Right lobe of liver (tissue), 6 donors: ENCODE measurements around the gene GCC1. TPM values are rescaled to one million over a fixed set of nuclear protein-coding genes. Genes with fewer than 3 reads are reported as not detected.

ENCODE experiments used
- ATAC-seq, 4 donors: fragments of 200-7000 bp; cut with Tn5 transposase; one replicate each; pipeline ENCODE4 v1.9.1; 2020; ENCODE audit warnings: mild to moderate bottlenecking in 4 of 4, moderate library complexity in 4 of 4
- DNase-seq, 3 donors: peaks; one replicate each; pipeline ENCODE4 v3.0.0-alpha.2; 2020
- H3K27ac ChIP-seq, 3 donors: fragments of 200-600 bp; one replicate each; pipeline ENCODE4 v1.8.0; 2022
- H3K27me3 ChIP-seq, 2 donors: fragments of 200-600 bp; one replicate each; pipeline ENCODE4 v1.8.0; 2022
- H3K36me3 ChIP-seq, 4 donors: fragments of 200-600 bp; sonication (generic) in 1 of 4; one replicate each; pipeline versions ENCODE4 v1.5.1 to v1.8.0; 2017 to 2022; ENCODE audit warnings: control low read depth in 1 of 4
- H3K4me1 ChIP-seq, 4 donors: fragments of 200-600 bp; sonication (generic) in 1 of 4; one replicate each; pipeline versions ENCODE4 v1.5.1 to v1.8.0; 2017 to 2022; ENCODE audit warnings: control low read depth in 1 of 4
- H3K4me3 ChIP-seq, 3 donors: fragments of 200-600 bp; one replicate each; pipeline ENCODE4 v1.8.0; 2022
- H3K9me3 ChIP-seq, 4 donors: fragments of 200-600 bp; sonication (generic) in 1 of 4; one replicate each; pipeline versions ENCODE4 v1.5.1 to v1.8.0; 2017 to 2022; ENCODE audit warnings: control low read depth in 1 of 4
- POLR2A ChIP-seq: fragments of 450-650 bp; IDR thresholded peaks from one replicate; pipeline ENCODE4 v1.6.1; 2017; ENCODE audit warnings: antibody characterized with exemption, mild to moderate bottlenecking
- WGBS: methylation state at CpG from one replicate; pipeline ENCODE4 v1.1.6; 2018; ENCODE audit warnings: low coverage, low lambda C conversion rate; ENCODE audit not compliant: insufficient coverage; ENCODE audit errors: missing lambda C conversion rate; 5-methylcytosine and 5-hydroxymethylcytosine counted together
- intact Hi-C, 2 donors: fragments of 100-400 bp; cut with DNase I; formaldehyde crosslinking; loops; one replicate each; pipeline versions ENCODE4 v1.11.2 to v1.14.1; 2022
- total RNA-seq, 6 experiments: library from RNA; depleted of rRNA in 2 of 6; stranded (reverse); fragments of >200 nt in 2 of 6; fragmentation: NEBNext Ultra II Directional in 3 of 6; extraction: Animal tissue kit (Norgen Biotek cat#: 25700) in 3 of 6; gene quantifications; one replicate each; pipeline versions ENCODE4 v1.1.0 to v1.2.4, GENCODE V29; 2016 to 2023
- TF ChIP-seq, protein P1 (sequence below), 4 donors: fragments of 200-600 bp in 3 of 4; fragments of 450-650 bp in 1 of 4; IDR thresholded peaks; one replicate each; pipeline versions ENCODE4 v1.5.1 to v1.8.0; 2016 to 2022; ENCODE audit warnings: antibody characterized with exemption in 4 of 4, mild to moderate bottlenecking in 2 of 4
- donor health status: DM: no; HTN: yes; CAD: no.
- donor health status: DM: no; HTN: no; CAD: no.
- donor health status: DM: no; HTN: no; CAD: no.
- donor health status: DM: no; HTN: yes; CAD: no.
- donor health status: DM: no; HTN: yes; CAD: no.

Gene GCC1
- total RNA-seq, 6 experiments from 2014 or later: 9.4 to 11.7 (median 10.0) TPM

DNA sequence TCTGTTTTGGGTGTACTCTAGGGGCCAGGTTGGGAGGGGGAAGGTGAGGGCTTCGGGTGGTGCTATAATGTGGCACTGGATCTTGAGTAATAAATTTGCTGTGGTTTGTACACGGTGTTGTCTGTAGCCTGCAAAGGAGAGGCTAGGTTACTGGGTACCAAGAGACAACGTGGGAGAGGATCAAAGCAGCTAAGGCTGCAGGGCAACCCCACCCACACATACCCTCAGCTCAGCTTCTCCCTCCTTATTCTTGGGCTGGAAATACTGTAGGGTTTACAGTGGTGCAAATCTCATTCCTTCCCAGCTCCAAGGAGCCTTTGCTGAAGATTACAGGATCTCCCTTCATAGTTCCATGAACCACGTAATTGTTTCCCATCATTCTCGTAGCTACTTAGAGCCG lies 6.2 kb upstream of the GCC1 start:
- TF ChIP-seq, protein P1, sequence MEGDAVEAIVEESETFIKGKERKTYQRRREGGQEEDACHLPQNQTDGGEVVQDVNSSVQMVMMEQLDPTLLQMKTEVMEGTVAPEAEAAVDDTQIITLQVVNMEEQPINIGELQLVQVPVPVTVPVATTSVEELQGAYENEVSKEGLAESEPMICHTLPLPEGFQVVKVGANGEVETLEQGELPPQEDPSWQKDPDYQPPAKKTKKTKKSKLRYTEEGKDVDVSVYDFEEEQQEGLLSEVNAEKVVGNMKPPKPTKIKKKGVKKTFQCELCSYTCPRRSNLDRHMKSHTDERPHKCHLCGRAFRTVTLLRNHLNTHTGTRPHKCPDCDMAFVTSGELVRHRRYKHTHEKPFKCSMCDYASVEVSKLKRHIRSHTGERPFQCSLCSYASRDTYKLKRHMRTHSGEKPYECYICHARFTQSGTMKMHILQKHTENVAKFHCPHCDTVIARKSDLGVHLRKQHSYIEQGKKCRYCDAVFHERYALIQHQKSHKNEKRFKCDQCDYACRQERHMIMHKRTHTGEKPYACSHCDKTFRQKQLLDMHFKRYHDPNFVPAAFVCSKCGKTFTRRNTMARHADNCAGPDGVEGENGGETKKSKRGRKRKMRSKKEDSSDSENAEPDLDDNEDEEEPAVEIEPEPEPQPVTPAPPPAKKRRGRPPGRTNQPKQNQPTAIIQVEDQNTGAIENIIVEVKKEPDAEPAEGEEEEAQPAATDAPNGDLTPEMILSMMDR (IDR thresholded peaks at IDR 0.05): no peak
- no peak for TF ChIP-seq POLR2A
- ATAC-seq: no peak
- Histone ChIP-seq H3K27me3 (no peaks in the 10 kb centered on the region), H3K4me1 (peaks cover 0 to 21% (median 7%) of the 10 kb centered on the region in 4 donors), H3K36me3 (peaks cover 0 to 22% (median 5%) of the 10 kb centered on the region in 4 donors), H3K27ac (no peak overlapping the region), H3K4me3 (no peak overlapping the region), H3K9me3 (no peaks in the 10 kb centered on the region)
- intact Hi-C loops: no loop called here
- WGBS: 77% methylated on average over 4 of the region's 6 CpGs
- DNase-seq: no peak

DNA sequence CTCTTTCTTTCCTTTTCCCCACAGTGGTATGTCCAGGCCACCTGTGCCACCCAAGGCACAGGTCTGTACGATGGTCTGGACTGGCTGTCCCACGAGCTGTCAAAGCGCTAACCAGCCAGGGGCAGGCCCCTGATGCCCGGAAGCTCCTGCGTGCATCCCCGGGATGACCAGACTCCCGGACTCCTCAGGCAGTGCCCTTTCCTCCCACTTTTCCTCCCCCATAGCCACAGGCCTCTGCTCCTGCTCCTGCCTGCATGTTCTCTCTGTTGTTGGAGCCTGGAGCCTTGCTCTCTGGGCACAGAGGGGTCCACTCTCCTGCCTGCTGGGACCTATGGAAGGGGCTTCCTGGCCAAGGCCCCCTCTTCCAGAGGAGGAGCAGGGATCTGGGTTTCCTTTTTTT lies 5.8 kb upstream of the GCC1 start:
- H3K4me3 ChIP-seq: no peak overlapping the region
- H3K4me1 ChIP-seq: peaks cover 0 to 21% (median 7%) of the 10 kb centered on the region in 4 donors
- no peak for ATAC-seq
- H3K27me3 ChIP-seq: no peaks in the 10 kb centered on the region
- H3K36me3 ChIP-seq: peaks cover 0 to 22% (median 5%) of the 10 kb centered on the region in 4 donors
- H3K27ac ChIP-seq: no peak overlapping the region
- intact Hi-C loops: no loop called here
- 80% methylated on average over 1 of the region's 7 CpGs for WGBS
- DNase-seq: no peak
- H3K9me3 ChIP-seq: no peaks in the 10 kb centered on the region
- TF ChIP-seq POLR2A: no peak
- TF ChIP-seq, protein P1 (IDR thresholded peaks at IDR 0.05): no peak

DNA sequence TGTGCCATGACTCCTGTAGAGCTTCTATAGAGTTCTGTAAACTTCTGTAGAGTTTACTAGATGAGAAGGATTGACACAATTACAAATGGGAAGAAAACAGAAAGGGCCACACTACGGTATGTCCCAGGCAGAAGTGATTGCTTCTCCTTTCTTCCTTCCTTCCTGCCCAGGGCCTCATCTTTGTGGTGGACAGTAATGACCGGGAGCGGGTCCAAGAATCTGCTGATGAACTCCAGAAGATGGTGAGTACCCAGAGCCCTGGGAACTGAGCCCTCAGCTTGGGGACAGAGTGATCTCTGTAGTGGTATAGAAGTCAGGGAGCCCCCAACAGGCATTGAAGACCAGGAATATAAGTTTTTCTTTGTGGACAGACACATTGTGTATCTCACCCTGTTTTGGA lies 4.5 kb upstream of the GCC1 start:
- 64% methylated on average over 1 of the region's 3 CpGs for WGBS
- H3K27ac ChIP-seq: no peak overlapping the region
- TF ChIP-seq, protein P1 (IDR thresholded peaks at IDR 0.05): no peak
- TF ChIP-seq POLR2A: no peak
- H3K9me3 ChIP-seq: no peaks in the 10 kb centered on the region
- no peak for DNase-seq
- no peaks in the 10 kb centered on the region for H3K27me3 ChIP-seq
- no peak overlapping the region for H3K4me3 ChIP-seq
- ATAC-seq: no peak
- peaks cover 0 to 21% (median 7%) of the 10 kb centered on the region in 4 donors for H3K4me1 ChIP-seq
- intact Hi-C loops: no loop called here
- H3K36me3 ChIP-seq: peaks cover 0 to 22% (median 5%) of the 10 kb centered on the region in 4 donors

DNA sequence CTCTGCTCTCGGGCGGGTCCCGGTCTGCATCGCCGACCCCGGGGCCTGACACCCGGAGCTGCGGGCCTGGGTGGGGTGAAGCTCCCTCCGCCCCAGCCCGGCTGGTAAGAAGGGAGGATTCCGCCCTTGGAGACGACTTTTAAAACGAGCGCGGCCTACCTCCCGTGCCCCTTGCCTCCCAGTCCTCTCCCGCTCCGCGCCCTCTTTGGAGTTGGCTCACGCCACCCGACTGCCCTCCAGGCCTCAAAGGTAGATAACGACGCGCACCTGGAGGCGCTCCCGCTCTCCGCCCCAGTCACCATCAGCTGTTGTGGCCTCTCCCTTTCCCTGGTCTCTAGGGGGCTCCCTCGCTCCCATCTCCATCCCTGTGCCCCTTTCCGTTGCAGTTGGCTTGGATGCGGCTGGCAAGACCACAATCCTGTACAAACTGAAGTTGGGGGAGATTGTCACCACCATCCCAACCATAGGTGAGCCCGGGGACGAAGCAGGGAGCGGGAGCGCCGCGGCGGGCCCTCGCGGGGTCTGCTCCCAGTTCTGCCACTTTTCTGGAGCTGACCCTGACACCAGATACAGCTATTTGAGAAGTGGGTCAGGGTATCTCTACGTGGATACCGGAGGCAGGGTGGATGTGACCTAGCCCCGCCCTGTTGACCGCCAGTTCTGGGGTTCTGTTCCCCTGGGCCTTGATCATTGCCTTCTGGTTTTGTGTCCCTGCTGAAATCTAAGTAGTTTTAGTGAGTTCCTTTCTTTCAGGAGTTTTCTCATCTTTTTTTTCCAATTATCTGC lies 3.5 kb upstream of the GCC1 start:
- Histone ChIP-seq H3K4me1 (peaks cover 0 to 21% (median 13%) of the 10 kb centered on the region in 4 donors), H3K4me3 (peak overlapping the region; percentile 99 to 100 (median 99)), H3K27me3 (no peaks in the 10 kb centered on the region), H3K27ac (peak overlapping the region; percentile 85 to 92 (median 89)), H3K9me3 (no peaks in the 10 kb centered on the region), H3K36me3 (peaks cover 0 to 22% (median 5%) of the 10 kb centered on the region in 4 donors)
- ATAC-seq: peak; percentile 55 to 64 (median 59)
- peak; percentile 75 to 82 (median 80) for DNase-seq
- intact Hi-C loops: no loop called here
- WGBS: 25% methylated on average over 5 of the region's 43 CpGs
- TF ChIP-seq, protein P1 (IDR thresholded peaks at IDR 0.05): peak in 3 of 4 donors; percentile 46 to 49 (median 48)
- no peak for TF ChIP-seq POLR2A
